OCI-M2 (cell line): Measurements from ENCODE around the gene EPHB2.

Experiments
- DNase-seq: peaks from one replicate; lab custom pipeline; 2025; ENCODE audit not compliant: unreplicated experiment; lab: John Stamatoyannopoulos, UW

EPHB2 gene

GRCh38 chr1:22876359-22877111 lies 165.9 kb downstream of the EPHB2 start:
- no peak for DNase-seq

GRCh38 chr1:22877112-22877915 lies 166.7 kb downstream of the EPHB2 start:
- DNase-seq, result no peak

- DNase-seq, result no peak
Measured at GRCh38 chr1:22877980-22878379, 167.3 kb downstream of the EPHB2 start.

DNA sequence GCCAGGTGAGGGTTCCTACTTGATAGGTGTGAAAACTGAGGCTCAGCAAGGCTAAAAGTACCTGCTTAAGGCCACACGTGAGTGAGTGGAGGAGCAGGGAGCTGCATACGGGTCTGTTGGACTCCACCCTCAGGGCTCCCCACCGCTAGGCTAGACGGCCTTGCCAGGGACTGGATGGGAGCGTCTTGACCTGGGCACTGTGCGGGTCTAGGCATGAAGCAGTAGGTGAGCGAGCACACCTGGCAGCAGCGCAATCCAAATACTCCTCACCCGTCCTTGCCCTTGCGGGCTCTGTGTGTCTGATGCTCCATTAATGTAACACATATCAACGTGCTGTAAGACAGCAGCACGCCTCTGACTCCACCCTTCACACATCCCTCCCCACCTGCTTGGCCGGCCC lies 168.0 kb downstream of the EPHB2 start:
- no peak for DNase-seq

DNA sequence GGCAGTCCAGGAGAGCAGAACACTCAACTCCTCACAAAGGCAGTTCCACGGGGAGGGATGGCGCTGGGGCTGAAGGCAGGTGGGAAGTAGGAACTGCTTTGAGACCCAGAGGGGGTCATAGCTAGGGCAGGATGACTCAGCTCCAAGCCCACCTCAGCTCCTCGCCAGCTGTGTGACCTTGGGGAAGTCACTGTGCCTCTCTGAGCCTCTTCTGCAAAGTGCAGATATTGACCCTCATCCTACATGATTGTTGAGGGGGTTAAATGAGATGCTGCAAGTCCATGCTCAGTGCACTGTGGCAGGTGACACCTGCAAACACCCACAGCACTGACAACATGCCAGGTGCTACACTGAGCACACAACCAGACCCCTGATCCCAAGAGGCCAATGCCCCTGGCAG lies 168.8 kb downstream of the EPHB2 start:
- no peak for DNase-seq

GRCh38 chr1:22880174-22880601 lies 169.5 kb downstream of the EPHB2 start:
- no peak for DNase-seq

DNA sequence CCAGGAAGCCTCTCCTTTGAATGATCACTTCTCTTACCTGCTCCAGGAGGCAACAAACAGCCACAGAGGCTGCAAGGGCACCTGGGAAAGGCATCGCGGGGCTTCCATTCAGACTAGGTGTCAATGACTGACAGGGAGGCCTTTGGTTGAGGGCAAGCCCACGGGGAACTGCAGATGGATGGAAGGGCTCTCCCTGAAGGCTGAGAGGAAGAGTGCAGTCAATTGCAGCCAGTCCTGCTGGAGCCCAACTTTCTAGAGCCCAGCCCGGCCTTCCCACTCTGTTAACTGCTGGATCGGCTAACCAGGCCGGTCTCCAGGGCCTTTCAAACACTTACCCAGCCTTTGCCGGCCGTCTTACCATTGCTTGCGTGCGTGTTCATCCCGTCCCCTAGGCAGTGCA lies 172.8 kb downstream of the EPHB2 start:
- no peak for DNase-seq

DNA sequence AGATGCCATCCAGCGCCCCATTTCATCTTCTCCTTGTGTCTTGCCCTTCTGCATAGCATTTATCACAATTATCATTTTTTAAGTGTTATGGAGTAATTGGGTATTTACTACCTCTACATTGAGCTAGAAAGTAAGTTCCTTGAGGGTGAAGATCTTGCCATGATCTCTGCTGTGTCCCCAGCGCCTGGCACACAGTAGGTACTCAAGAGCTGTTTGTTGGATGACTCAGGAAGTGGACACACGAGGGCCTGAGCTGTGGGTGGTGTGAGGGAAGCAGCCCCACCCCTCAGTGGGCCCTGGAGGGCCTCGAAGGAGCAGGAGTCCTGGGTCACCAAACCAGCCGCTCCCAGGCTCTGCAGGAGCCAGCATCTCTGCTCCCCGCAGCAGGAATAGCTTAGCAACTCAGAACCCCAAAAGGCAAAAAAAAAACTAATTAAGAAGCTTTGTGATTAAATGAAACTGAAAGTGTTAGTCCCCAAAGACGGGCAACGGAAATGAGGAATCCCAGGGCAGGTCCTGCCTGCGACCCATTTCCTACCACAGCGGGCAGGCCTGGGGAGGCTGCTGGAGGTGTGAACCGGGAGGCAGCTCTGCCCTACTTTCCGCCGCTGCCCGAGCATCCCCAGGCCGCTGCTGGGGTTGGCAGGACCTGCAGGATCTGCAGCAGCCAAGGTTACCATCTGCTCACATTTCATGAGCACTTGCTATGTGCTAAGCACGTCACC lies 174.3 kb downstream of the EPHB2 start:
- no peak for DNase-seq

DNA sequence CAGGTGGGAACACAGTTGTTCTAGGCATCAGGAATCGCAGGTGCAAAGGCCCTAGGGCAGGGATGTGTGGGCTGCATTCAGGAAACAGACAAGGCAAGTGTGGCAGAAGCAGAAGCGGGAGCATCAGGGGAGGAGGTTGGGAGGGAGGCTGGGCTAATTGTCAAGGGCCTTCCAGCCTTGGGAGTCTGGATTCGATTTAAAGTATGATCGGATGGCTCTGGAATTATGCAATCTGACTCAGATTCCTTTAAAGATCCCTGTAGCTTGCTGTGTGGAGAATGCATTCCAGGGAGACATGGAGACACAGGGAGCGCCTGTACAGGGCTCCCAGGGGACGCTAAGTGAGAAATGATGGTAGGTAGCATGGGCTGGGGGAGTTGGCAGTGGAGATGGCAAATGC lies 175.6 kb downstream of the EPHB2 start:
- no peak for DNase-seq

- no peak for DNase-seq
Measured at GRCh38 chr1:22887491-22887890, 176.9 kb downstream of the EPHB2 start.

DNA sequence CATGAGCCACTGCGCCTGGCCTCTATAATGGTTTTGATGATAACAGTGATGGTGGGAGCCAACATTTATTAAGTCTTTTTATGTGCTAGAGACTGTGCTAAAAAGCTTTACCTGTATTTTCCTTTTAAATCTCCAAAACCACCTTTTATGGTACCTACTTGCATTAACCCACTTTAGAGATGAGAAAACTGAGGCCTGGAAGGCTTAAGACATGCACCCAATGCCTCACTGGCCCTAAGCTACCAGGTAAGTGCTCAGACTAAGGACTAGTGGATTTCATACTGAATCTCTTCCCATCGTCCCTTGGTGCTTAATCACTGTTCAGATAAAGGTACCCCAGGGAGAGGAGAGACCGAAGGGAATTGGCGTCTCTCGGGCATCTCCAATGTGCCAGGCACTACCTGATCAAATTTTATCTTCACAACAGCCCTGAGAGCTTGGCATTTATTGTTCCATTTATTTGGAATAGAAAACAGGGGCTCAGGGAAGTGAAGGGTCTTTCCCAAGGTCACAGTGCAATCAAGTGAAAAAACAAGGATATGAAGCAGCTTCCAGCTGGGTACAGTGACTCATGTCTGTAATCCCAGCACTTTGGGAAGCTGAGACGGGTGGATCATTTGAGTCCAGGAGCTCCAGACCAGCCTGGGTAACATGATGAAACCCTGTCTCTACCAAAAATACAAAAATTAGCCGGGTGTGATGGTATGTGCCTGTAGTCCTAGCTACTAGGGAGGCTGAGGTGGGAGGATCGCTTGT lies 177.9 kb downstream of the EPHB2 start:
- no peak for DNase-seq

DNA sequence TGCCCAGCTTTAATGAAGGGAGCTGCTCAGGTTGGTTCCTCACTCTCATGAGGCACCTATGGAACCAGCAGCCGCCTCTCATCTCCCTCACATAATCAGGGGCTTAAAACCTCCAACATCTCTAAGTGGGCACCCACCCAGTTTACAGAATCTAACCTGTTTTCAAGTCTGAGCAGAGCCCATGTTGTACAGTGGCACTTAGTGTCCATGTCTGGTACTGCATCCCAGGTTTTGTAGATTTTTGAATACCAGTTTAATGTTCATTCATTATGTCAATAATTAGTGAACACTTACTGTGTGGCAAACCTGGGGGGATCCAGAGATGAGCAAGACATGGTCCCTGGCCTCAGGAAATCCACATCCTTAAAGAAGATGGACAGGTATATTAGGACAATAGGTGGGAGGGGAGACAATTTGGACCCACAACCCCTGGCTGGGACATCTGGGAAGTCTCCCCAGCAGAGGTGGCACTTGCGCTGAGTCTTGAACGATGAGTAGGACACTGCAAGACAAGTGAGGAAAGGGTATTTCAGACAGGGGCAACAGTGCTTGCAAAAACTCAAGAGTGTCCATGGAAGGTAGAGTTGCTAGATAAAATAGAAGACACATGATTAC lies 178.7 kb downstream of the EPHB2 start:
- no peak for DNase-seq

DNA sequence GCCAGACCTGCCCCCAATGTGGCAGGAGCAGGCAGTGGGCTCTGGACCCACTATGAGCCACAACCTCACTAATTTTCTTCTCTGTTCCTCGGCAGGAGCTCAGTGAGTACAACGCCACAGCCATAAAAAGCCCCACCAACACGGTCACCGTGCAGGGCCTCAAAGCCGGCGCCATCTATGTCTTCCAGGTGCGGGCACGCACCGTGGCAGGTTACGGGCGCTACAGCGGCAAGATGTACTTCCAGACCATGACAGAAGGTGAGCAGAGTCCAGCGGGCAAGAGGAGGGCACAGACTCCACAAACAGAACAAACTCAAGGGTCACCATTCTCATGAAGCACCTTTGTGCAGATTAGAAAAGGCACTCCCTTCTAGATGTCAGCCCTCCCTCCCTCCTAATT lies 182.2 kb downstream of the EPHB2 start:
- no peak for DNase-seq

DNA sequence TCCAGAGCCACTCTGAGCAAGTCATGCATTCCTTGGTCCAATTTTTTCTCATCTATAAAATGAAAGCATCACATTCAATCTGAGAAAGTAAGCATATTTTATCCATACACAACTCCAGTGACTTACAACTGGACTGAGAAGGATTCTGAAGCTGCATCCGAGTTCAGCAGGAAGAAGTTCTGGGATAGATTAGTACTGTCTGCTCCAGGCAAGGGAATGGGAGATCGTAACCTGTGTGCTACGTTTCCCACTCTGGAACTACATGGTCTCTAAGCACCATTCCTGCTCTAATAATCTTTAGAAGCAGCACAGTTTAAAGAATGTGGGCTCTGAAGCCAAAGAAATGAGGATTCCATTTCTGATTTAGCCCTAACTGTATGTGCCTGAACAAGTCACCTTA lies 182.7 kb downstream of the EPHB2 start:
- no peak for DNase-seq

DNA sequence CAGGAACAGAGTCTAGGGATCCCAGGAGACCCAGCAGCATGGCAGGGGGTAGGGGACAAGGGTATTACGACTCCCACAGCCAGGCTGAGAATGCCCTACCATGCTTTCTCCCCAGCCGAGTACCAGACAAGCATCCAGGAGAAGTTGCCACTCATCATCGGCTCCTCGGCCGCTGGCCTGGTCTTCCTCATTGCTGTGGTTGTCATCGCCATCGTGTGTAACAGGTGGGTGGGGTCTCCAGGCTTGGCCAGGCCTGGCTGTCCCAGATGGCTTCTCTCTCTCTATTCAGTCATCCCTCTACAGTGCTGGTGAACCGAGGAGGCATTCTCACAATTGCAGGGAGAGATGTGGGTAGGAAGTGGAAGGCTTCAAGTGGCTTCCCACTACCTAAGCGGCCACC lies 184.7 kb downstream of the EPHB2 start:
- DNase-seq, result no peak

- DNase-seq, result no peak
Measured at GRCh38 chr1:22896184-22896583, 185.5 kb downstream of the EPHB2 start.

- DNase-seq, result no peak
Measured at GRCh38 chr1:22900451-22900850, 189.8 kb downstream of the EPHB2 start.

DNA sequence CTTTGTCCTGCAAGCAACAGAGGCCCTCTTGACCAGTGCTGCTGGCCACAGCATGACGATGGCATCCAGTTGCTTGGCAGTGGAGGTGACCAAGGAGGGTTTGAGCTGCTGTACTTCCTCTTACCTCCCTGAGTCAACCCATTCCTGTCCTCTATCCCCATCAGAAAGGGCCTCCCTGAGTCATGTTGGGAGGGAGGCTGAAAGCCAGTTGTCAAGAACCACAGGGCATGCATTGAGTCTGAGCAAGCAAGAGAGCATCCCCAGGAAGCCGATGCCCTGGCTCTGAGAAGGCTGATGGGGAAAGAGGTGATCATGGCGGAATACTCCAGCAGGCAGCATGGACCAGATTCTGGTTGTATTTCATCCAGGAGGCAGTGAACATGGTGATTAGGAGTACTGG lies 192.5 kb downstream of the EPHB2 start:
- DNase-seq, result no peak

DNA sequence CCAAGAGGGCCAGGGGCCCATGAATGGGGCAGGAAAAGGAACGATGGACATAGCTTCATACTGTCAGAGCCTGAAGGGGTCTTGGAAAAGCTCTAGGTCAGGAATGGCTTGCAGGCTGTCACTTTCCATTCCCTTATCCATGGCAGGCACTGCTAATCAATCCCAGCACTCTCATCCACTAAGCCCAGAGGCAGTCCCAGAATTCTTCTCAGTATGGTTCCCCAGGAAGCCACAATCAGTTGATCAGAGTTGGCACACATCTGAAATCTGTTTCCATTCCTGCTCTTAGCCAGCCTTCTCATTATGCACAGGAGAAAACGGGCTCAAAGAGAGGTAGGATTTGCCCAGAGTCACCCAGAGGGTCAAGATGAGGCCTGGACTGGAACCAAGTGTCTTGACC lies 196.3 kb downstream of the EPHB2 start:
- no peak for DNase-seq

- DNase-seq, result no peak
Measured at GRCh38 chr1:22907528-22907927, 196.9 kb downstream of the EPHB2 start.
